Measurements from ENCODE around the gene STK32A. TPM values are rescaled to one million over a fixed set of nuclear protein-coding genes. Genes with fewer than 3 reads are reported as not detected.
A peak's percentile ranks its signal among the peaks of the same experiment; 100 is the strongest.

Gene STK32A
- total RNA-seq, 6 donors from 2014 or later, result 2.7 to 13.3 (median 7.1) TPM

DNA sequence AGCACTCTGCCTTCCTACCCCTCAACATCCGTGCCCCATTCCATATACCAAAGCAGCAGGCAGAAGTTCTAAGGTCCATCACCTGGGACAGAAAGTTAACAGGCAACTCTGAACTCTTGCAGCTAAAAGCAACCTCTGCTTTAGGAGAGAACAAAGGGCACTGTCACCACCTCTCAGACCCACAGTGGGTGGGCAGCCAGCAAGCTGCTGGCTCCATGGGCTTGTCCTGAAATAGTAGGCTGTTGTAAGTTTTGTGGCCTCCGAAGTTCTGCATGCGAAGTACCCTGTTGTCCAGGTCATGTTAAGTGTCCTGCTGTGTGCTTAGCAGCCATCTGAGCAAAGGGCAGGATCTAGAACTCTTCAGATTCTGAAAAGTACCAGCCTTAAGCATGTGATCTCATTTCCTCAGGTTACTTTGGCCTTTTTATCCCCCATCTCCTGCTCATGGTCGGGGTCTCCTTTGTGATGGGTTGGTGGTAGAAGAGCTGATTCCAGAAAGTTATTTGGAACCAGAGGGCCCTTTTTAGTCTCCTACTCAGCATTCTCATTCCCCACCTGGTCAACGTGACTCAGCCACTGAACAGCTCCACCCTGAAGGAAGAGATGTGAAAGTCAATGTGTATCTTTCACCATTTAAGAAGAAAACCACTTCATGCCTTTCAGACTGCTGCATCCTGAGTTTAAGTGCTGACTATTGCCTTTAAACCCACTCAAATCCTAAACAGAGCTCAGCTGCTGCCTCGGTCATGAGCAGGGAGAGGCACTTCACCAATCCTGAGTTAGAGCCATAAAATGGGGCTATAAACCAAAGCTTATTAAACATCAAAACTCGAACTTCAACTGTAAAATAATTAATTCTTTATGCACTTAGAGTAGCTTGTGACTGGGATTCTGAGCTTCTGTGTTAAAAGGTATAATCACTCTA lies 153.6 kb downstream of the STK32A start:
- no peaks in the 10 kb centered on the region for H3K9me3 ChIP-seq
- no peaks in the 10 kb centered on the region for H3K27me3 ChIP-seq
- H3K4me1 ChIP-seq, result no peaks in the 10 kb centered on the region
- ATAC-seq (ENCODE audit: low FRiP score in 2 of 2) (no peak), DNase-seq (no peak)
- no peak for TF ChIP-seq POLR2A (IDR thresholded peaks at IDR 0.05)
- no peak for TF ChIP-seq EP300 (IDR thresholded peaks at IDR 0.05)
- TF ChIP-seq POLR2AphosphoS5 (IDR thresholded peaks at IDR 0.05), result no peak
- TF ChIP-seq CTCF (IDR thresholded peaks at IDR 0.05), result no peak
- H3K27ac ChIP-seq, result no peak overlapping the region
- 76 to 77% methylated on average over 5 to 7 of the region's 7 CpGs for WGBS, 2 donors
- no peak overlapping the region for H3K4me3 ChIP-seq
- peaks cover 0 to 5% (median 2%) of the 10 kb centered on the region in 4 donors for H3K36me3 ChIP-seq

- Histone ChIP-seq H3K27ac (no peak overlapping the region), H3K4me3 (no peak overlapping the region), H3K4me1 (no peaks in the 10 kb centered on the region), H3K27me3 (no peaks in the 10 kb centered on the region), H3K36me3 (peaks cover 0 to 16% (median 2%) of the 10 kb centered on the region in 4 donors), H3K9me3 (no peaks in the 10 kb centered on the region)
- DNase-seq (no peak), ATAC-seq (ENCODE audit: low FRiP score in 2 of 2) (no peak)
- TF ChIP-seq POLR2AphosphoS5 (IDR thresholded peaks at IDR 0.05) (no peak), EP300 (IDR thresholded peaks at IDR 0.05) (no peak), CTCF (IDR thresholded peaks at IDR 0.05) (no peak), POLR2A (IDR thresholded peaks at IDR 0.05) (no peak)
- WGBS, 2 donors, result 77 to 87% methylated on average over 3 of the region's 3 CpGs
These were observed 155.9 kb downstream of the STK32A start for GRCh38 chr5:147390654-147391225.

DNA sequence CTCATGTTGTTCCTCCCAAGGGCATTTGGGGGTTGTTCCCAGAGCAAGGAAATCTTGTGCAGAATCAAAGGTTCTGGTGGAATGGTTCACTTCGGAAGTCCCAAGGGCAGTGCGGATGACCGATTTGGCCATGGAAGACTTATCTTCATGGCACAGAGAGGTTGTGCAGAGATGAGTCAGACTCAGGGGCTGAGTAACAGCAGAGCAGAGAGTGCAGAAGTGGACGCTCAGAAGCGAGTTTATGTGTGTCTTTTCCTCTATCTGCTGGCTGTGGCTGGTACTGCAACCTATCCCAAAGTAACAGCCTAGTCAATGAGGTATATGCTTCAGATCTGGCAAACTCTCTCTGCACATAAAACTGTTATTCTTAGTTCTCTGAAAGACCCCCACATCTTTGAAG lies 157.0 kb downstream of the STK32A start:
- 69 to 70% methylated on average over 5 of the region's 5 CpGs for WGBS, 2 donors
- Histone ChIP-seq H3K27ac (no peak overlapping the region), H3K4me3 (no peak overlapping the region), H3K36me3 (peaks cover 0 to 21% (median 5%) of the 10 kb centered on the region in 4 donors), H3K27me3 (no peaks in the 10 kb centered on the region), H3K9me3 (no peaks in the 10 kb centered on the region), H3K4me1 (no peaks in the 10 kb centered on the region)
- ATAC-seq (ENCODE audit: low FRiP score in 2 of 2) (peak in 1 of 2 donors; percentile 81), DNase-seq (no peak)
- TF ChIP-seq POLR2A (IDR thresholded peaks at IDR 0.05) (no peak), CTCF (IDR thresholded peaks at IDR 0.05) (peak; percentile 25 to 56 (median 52))

DNA sequence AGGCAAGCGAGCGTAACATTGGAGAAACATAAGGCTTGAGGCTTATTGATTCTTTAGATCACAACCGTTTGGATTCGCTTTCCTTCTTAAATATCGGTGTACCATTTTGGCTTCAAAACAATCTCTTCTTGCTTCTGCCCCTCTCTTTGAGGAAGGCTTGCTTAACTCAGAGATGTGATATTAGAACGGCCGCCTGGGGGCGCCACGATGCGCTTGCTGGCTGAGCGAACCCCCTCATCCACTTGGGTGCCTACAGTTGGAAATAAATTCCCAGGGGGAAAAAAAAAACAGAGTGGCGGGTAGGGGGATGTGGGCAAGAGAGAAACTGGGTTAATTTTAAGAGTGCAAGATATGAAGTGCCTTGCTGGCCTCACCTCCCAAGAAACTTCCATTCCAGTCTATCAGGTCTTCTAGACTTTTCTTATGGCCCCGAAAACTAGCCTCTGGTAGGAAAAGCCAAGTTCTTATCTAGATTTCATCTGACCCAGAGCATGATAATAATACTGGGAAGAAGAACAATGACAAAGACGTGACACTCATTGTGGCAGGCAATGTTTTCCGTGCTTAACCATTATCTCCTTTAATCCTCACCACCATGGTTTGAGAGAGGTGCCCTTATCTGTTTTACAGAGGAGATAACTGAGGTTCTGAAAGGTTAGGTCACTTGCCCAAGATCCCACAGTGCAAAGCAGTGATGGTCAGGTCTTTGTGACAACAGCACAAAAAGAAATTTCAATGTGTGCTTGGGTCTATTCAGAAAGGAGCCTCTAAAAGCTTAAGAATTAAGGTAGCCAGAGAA lies 159.2 kb downstream of the STK32A start:
- TF ChIP-seq POLR2A (IDR thresholded peaks at IDR 0.05) (no peak), POLR2AphosphoS5 (IDR thresholded peaks at IDR 0.05) (no peak), CTCF (IDR thresholded peaks at IDR 0.05) (peak in 1 of 6 experiments; percentile 2), EP300 (IDR thresholded peaks at IDR 0.05) (no peak)
- DNase-seq (peak in 1 of 2 donors; percentile 52), ATAC-seq (ENCODE audit: low FRiP score in 2 of 2) (no peak)
- 82 to 86% methylated on average over 15 of the region's 15 CpGs for WGBS, 2 donors
- H3K36me3 ChIP-seq, result peaks cover 0 to 41% (median 12%) of the 10 kb centered on the region in 4 donors
- H3K27me3 ChIP-seq, result no peaks in the 10 kb centered on the region
- no peaks in the 10 kb centered on the region for H3K4me1 ChIP-seq
- H3K9me3 ChIP-seq, result no peaks in the 10 kb centered on the region
- no peak overlapping the region for H3K4me3 ChIP-seq
- no peak overlapping the region for H3K27ac ChIP-seq
